ENCODE results near the gene SLC19A1.

DNA sequence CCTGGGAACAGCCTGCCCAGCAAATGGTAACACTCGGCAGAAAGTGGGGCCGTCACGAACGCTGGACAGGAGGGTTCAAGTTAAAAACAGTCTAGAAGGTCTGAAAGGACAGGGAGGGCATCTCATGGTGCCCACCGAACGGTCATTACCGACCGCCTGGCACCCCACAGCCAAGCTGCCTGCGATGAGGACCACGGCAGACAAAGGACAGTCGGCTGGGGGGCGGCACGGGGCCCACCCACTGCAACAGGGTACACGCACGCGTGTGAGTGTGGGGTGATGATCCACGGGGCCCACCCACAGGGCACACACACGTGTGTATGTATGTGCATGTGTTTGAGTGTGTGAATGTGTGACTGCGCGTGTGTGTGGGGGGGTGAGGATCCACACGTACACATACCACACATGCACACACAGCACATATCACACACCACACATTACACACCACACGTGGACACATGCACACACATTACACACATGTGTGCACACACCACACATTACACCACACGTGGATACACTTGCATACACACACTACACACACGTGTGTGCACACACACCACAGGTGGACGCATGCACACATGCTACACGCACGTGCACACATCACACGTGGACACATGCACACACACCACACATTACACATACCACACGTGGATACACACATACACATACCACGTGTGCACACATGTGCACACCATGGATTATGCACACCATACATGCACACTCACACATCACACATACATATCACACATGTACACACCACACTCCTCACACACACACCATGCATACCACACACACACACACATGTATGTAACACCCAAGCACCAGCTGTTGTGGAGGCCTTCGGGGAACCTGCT lies 63.2 kb downstream of the SLC19A1 start:
- TF ChIP-seq, protein P1, sequence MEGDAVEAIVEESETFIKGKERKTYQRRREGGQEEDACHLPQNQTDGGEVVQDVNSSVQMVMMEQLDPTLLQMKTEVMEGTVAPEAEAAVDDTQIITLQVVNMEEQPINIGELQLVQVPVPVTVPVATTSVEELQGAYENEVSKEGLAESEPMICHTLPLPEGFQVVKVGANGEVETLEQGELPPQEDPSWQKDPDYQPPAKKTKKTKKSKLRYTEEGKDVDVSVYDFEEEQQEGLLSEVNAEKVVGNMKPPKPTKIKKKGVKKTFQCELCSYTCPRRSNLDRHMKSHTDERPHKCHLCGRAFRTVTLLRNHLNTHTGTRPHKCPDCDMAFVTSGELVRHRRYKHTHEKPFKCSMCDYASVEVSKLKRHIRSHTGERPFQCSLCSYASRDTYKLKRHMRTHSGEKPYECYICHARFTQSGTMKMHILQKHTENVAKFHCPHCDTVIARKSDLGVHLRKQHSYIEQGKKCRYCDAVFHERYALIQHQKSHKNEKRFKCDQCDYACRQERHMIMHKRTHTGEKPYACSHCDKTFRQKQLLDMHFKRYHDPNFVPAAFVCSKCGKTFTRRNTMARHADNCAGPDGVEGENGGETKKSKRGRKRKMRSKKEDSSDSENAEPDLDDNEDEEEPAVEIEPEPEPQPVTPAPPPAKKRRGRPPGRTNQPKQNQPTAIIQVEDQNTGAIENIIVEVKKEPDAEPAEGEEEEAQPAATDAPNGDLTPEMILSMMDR (IDR thresholded peaks at IDR 0.05 in 8 of 11, conservative IDR thresholded peaks at IDR 0.05 in 3 of 11): no peak
- TF ChIP-seq POLR2A (IDR thresholded peaks at IDR 0.05) (no peak), POLR2AphosphoS5 (IDR thresholded peaks at IDR 0.05) (peak in 2 of 3 donors; percentile 38 to 49)
